Measurements from ENCODE around the gene CDKL1. TPM values are rescaled to one million over a fixed set of nuclear protein-coding genes. Genes with fewer than 3 reads are reported as not detected.
A peak's percentile ranks its signal among the peaks of the same experiment; 100 is the strongest.

CDKL1 gene
- total and polyA plus RNA-seq, 5 donors from 2014 or later = 2.9 to 6.5 (median 4.9) TPM

- Histone ChIP-seq H3K36me3 (ENCODE audit: control insufficient read depth, insufficient read depth, low read length) (peaks cover 5% of the 10 kb centered on the region), H3K27ac (ENCODE audit: insufficient read depth, low read length, poor library complexity, severe bottlenecking) (no peak overlapping the region), H3K4me1 (ENCODE audit: control insufficient read depth, insufficient read depth, low read length, poor library complexity, severe bottlenecking) (no peaks in the 10 kb centered on the region), H3K9me3 (ENCODE audit: control insufficient read depth in 2 of 2, low read length in 2 of 2) (no peaks in the 10 kb centered on the region), H3K27me3 (ENCODE audit: control insufficient read depth, insufficient read depth, low read length) (no peaks in the 10 kb centered on the region), H3K4me3 (ENCODE audit: low read depth, low read length) (no peak overlapping the region)
- DNase-seq (no peak), ATAC-seq (ENCODE audit: low read depth in 2 of 2) (no peak)
- H3K36me3 Mint-ChIP-seq = peaks cover 8% of the 10 kb centered on the region
- peaks cover 0 to 1% (median 0%) of the 10 kb centered on the region in 7 donors for H3K9me3 Mint-ChIP-seq
- no peaks in the 10 kb centered on the region for H3K27me3 Mint-ChIP-seq
- no peak overlapping the region for H3K4me3 Mint-ChIP-seq
- H3K4me1 Mint-ChIP-seq = peaks cover 0 to 19% (median 12%) of the 10 kb centered on the region in 4 donors
- H3K27ac Mint-ChIP-seq = peak overlapping the region in 1 of 3 donors; percentile 85
Observed at GRCh38 chr14:50344876-50345563, 51.7 kb downstream of the CDKL1 start.

- H3K27me3 ChIP-seq (ENCODE audit: control insufficient read depth, insufficient read depth, low read length) = no peaks in the 10 kb centered on the region
- peaks cover 0 to 19% (median 12%) of the 10 kb centered on the region in 4 donors for H3K4me1 Mint-ChIP-seq
- DNase-seq = peak in 1 of 3 donors; percentile 56
- H3K4me1 ChIP-seq (ENCODE audit: control insufficient read depth, insufficient read depth, low read length, poor library complexity, severe bottlenecking) = no peaks in the 10 kb centered on the region
- no peak overlapping the region for H3K27ac ChIP-seq (ENCODE audit: insufficient read depth, low read length, poor library complexity, severe bottlenecking)
- no peak overlapping the region for H3K4me3 ChIP-seq (ENCODE audit: low read depth, low read length)
- peaks cover 12% of the 10 kb centered on the region for H3K36me3 Mint-ChIP-seq
- H3K27ac Mint-ChIP-seq = peak overlapping the region in 1 of 3 donors; percentile 55
- no peaks in the 10 kb centered on the region for H3K9me3 Mint-ChIP-seq
- H3K9me3 ChIP-seq (ENCODE audit: control insufficient read depth in 2 of 2, low read length in 2 of 2) = no peaks in the 10 kb centered on the region
- H3K27me3 Mint-ChIP-seq = no peaks in the 10 kb centered on the region
- peak; percentile 79 to 84 for ATAC-seq (ENCODE audit: low read depth in 2 of 2)
- H3K4me3 Mint-ChIP-seq = no peak overlapping the region
- peaks cover 5% of the 10 kb centered on the region for H3K36me3 ChIP-seq (ENCODE audit: control insufficient read depth, insufficient read depth, low read length)
Observed at GRCh38 chr14:50344116-50344775, 52.4 kb downstream of the CDKL1 start.

DNA sequence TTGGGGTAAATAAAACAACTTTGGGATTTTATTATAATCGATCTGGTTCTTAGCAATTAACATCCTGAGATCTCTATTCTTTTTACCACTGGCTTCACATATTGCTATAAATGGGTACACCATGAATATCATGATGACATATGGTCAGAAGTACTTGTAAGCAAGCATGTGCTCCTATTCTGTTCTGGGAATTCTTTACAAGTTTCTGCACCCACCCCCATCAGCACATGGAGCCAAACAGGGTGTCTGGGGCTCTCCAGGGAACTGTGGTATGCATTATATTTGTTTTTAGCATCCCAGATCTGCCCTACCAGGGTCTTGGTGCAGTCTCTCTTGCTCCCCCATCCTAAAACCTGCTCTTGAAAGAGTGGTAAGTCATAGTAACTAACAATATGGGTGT lies 53.2 kb downstream of the CDKL1 start:
- no peak overlapping the region for H3K27ac Mint-ChIP-seq
- Histone ChIP-seq H3K4me3 (ENCODE audit: low read depth, low read length) (no peak overlapping the region), H3K9me3 (ENCODE audit: control insufficient read depth in 2 of 2, low read length in 2 of 2) (no peaks in the 10 kb centered on the region), H3K27ac (ENCODE audit: insufficient read depth, low read length, poor library complexity, severe bottlenecking) (no peak overlapping the region), H3K4me1 (ENCODE audit: control insufficient read depth, insufficient read depth, low read length, poor library complexity, severe bottlenecking) (no peaks in the 10 kb centered on the region), H3K36me3 (ENCODE audit: control insufficient read depth, insufficient read depth, low read length) (peaks cover 11% of the 10 kb centered on the region), H3K27me3 (ENCODE audit: control insufficient read depth, insufficient read depth, low read length) (no peaks in the 10 kb centered on the region)
- ATAC-seq (ENCODE audit: low read depth in 2 of 2) (no peak), DNase-seq (no peak)
- no peak overlapping the region for H3K4me3 Mint-ChIP-seq
- H3K27me3 Mint-ChIP-seq = no peaks in the 10 kb centered on the region
- H3K9me3 Mint-ChIP-seq = no peaks in the 10 kb centered on the region
- H3K36me3 Mint-ChIP-seq = peaks cover 17% of the 10 kb centered on the region
- H3K4me1 Mint-ChIP-seq = peaks cover 0 to 14% (median 13%) of the 10 kb centered on the region in 4 donors

- peak in 2 of 3 donors; percentile 10 to 52 for DNase-seq
- no peaks in the 10 kb centered on the region for H3K9me3 Mint-ChIP-seq
- H3K27ac Mint-ChIP-seq = peak overlapping the region in 1 of 3 donors; percentile 29
- Histone ChIP-seq H3K27me3 (ENCODE audit: control insufficient read depth, insufficient read depth, low read length) (no peaks in the 10 kb centered on the region), H3K27ac (ENCODE audit: insufficient read depth, low read length, poor library complexity, severe bottlenecking) (no peak overlapping the region), H3K4me3 (ENCODE audit: low read depth, low read length) (no peak overlapping the region), H3K36me3 (ENCODE audit: control insufficient read depth, insufficient read depth, low read length) (peaks cover 11% of the 10 kb centered on the region), H3K9me3 (ENCODE audit: control insufficient read depth in 2 of 2, low read length in 2 of 2) (no peaks in the 10 kb centered on the region), H3K4me1 (ENCODE audit: control insufficient read depth, insufficient read depth, low read length, poor library complexity, severe bottlenecking) (no peaks in the 10 kb centered on the region)
- H3K27me3 Mint-ChIP-seq = no peaks in the 10 kb centered on the region
- H3K36me3 Mint-ChIP-seq = peaks cover 17% of the 10 kb centered on the region
- H3K4me3 Mint-ChIP-seq = no peak overlapping the region
- H3K4me1 Mint-ChIP-seq = peaks cover 0 to 14% (median 12%) of the 10 kb centered on the region in 4 donors
- peak in 1 of 2 donors; percentile 52 for ATAC-seq (ENCODE audit: low read depth in 2 of 2)
Observed at GRCh38 chr14:50342221-50343078, 54.2 kb downstream of the CDKL1 start.

GRCh38 chr14:50340963-50341362 lies 55.7 kb downstream of the CDKL1 start:
- peak overlapping the region in 2 of 3 donors; percentile 49 to 75 for H3K27ac Mint-ChIP-seq
- H3K27me3 Mint-ChIP-seq = no peaks in the 10 kb centered on the region
- H3K9me3 Mint-ChIP-seq = no peaks in the 10 kb centered on the region
- H3K4me1 Mint-ChIP-seq = peaks cover 0 to 21% (median 14%) of the 10 kb centered on the region in 4 donors
- Histone ChIP-seq H3K9me3 (ENCODE audit: control insufficient read depth in 2 of 2, low read length in 2 of 2) (no peaks in the 10 kb centered on the region), H3K27ac (ENCODE audit: insufficient read depth, low read length, poor library complexity, severe bottlenecking) (no peak overlapping the region), H3K27me3 (ENCODE audit: control insufficient read depth, insufficient read depth, low read length) (no peaks in the 10 kb centered on the region), H3K4me3 (ENCODE audit: low read depth, low read length) (no peak overlapping the region), H3K4me1 (ENCODE audit: control insufficient read depth, insufficient read depth, low read length, poor library complexity, severe bottlenecking) (peaks cover 5% of the 10 kb centered on the region), H3K36me3 (ENCODE audit: control insufficient read depth, insufficient read depth, low read length) (peaks cover 11% of the 10 kb centered on the region)
- no peak overlapping the region for H3K4me3 Mint-ChIP-seq
- ATAC-seq (ENCODE audit: low read depth in 2 of 2) = no peak
- peaks cover 15% of the 10 kb centered on the region for H3K36me3 Mint-ChIP-seq
- no peak for DNase-seq

DNA sequence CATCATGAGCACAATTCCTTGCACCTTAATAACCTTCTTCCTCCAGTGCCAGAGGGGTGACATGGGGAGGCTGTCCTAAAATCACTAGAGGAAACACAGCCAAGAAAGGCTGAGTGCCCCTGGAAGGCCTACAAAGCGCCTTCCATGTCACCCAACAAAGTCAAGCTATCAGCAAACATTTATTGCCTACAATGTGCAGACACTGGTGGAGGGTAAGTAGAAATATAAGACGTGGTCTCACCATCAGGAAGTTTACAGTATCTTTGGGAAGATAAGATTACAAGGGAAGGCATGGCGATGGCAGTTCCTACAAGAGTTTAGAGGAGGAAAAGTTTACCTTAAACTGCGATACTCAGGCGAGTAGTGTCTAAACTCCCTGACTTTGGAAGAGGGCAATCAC lies 56.6 kb downstream of the CDKL1 start:
- H3K9me3 Mint-ChIP-seq = no peaks in the 10 kb centered on the region
- Histone ChIP-seq H3K27me3 (ENCODE audit: control insufficient read depth, insufficient read depth, low read length) (no peaks in the 10 kb centered on the region), H3K9me3 (ENCODE audit: control insufficient read depth in 2 of 2, low read length in 2 of 2) (no peaks in the 10 kb centered on the region), H3K36me3 (ENCODE audit: control insufficient read depth, insufficient read depth, low read length) (peaks cover 11% of the 10 kb centered on the region), H3K4me1 (ENCODE audit: control insufficient read depth, insufficient read depth, low read length, poor library complexity, severe bottlenecking) (peaks cover 8% of the 10 kb centered on the region), H3K27ac (ENCODE audit: insufficient read depth, low read length, poor library complexity, severe bottlenecking) (no peak overlapping the region), H3K4me3 (ENCODE audit: low read depth, low read length) (no peak overlapping the region)
- no peak for DNase-seq
- peaks cover 0 to 28% (median 16%) of the 10 kb centered on the region in 4 donors for H3K4me1 Mint-ChIP-seq
- H3K36me3 Mint-ChIP-seq = peaks cover 11% of the 10 kb centered on the region
- H3K4me3 Mint-ChIP-seq = no peak overlapping the region
- H3K27me3 Mint-ChIP-seq = no peaks in the 10 kb centered on the region
- H3K27ac Mint-ChIP-seq = no peak overlapping the region
- ATAC-seq (ENCODE audit: low read depth in 2 of 2) = no peak

GRCh38 chr14:50339178-50339804 lies 57.4 kb downstream of the CDKL1 start:
- peaks cover 8% of the 10 kb centered on the region for H3K4me1 ChIP-seq (ENCODE audit: control insufficient read depth, insufficient read depth, low read length, poor library complexity, severe bottlenecking)
- H3K36me3 ChIP-seq (ENCODE audit: control insufficient read depth, insufficient read depth, low read length) = peaks cover 11% of the 10 kb centered on the region
- H3K4me3 Mint-ChIP-seq = no peak overlapping the region
- DNase-seq (no peak), ATAC-seq (ENCODE audit: low read depth in 2 of 2) (no peak)
- no peaks in the 10 kb centered on the region for H3K27me3 ChIP-seq (ENCODE audit: control insufficient read depth, insufficient read depth, low read length)
- peaks cover 0 to 25% (median 13%) of the 10 kb centered on the region in 4 donors for H3K4me1 Mint-ChIP-seq
- H3K9me3 ChIP-seq (ENCODE audit: control insufficient read depth in 2 of 2, low read length in 2 of 2) = no peaks in the 10 kb centered on the region
- H3K27ac ChIP-seq (ENCODE audit: insufficient read depth, low read length, poor library complexity, severe bottlenecking) = no peak overlapping the region
- no peak overlapping the region for H3K27ac Mint-ChIP-seq
- H3K36me3 Mint-ChIP-seq = peaks cover 15% of the 10 kb centered on the region
- no peaks in the 10 kb centered on the region for H3K9me3 Mint-ChIP-seq
- H3K27me3 Mint-ChIP-seq = no peaks in the 10 kb centered on the region
- H3K4me3 ChIP-seq (ENCODE audit: low read depth, low read length) = no peak overlapping the region
